H1 (cell line): Measurements from ENCODE around the gene ANP32B. TPM values are rescaled to one million over a fixed set of nuclear protein-coding genes. Genes with fewer than 3 reads are reported as not detected.

Experiments used
- ATF2 ChIP-seq: IDR thresholded peaks from 2 replicates; pipeline ENCODE4 v1.6.1; 2012; ENCODE audit warnings: low read length, inconsistent platforms
- BACH1 ChIP-seq: IDR thresholded peaks from 2 replicates; pipeline ENCODE4 v1.6.1; 2012; ENCODE audit warnings: low read length, improper control_type of control experiment
- CREB1 ChIP-seq: IDR thresholded peaks from 2 replicates; pipeline ENCODE4 v1.6.1; 2012; ENCODE audit warnings: inconsistent platforms
- CTBP2 ChIP-seq: IDR thresholded peaks from 2 replicates; pipeline ENCODE4 v1.7.0; 2011; ENCODE audit warnings: borderline replicate concordance, mild to moderate bottlenecking, moderate library complexity, mixed read lengths, low read length; ENCODE audit not compliant: insufficient read depth, insufficient read length
- HDAC6 ChIP-seq: IDR thresholded peaks from one replicate; pipeline ENCODE4 v1.7.1; 2012; ENCODE audit warnings: low read depth, mild to moderate bottlenecking, inconsistent platforms, low read length, moderate library complexity
- KDM5A ChIP-seq: fragments of 200-600 bp; IDR thresholded peaks from 2 replicates; pipeline ENCODE4 v1.7.1; 2012; ENCODE audit warnings: mild to moderate bottlenecking, low read length, inconsistent platforms, mixed read lengths
- MAFK ChIP-seq: IDR thresholded peaks from 2 replicates; pipeline ENCODE4 v1.6.1; 2012; ENCODE audit warnings: low read depth, mild to moderate bottlenecking, improper control_type of control experiment, low read length
- POLR2A ChIP-seq, 2 experiments: IDR thresholded peaks; 1 replicate in 1 of 2; 2 replicates in 1 of 2; pipeline ENCODE4 v1.6.1; 2011; ENCODE audit warnings: low read depth in 2 of 2, low read length in 2 of 2, mild to moderate bottlenecking in 2 of 2; ENCODE audit errors: control extremely low read depth in 1 of 2
- RXRA ChIP-seq: IDR thresholded peaks from 2 replicates; pipeline ENCODE4 v1.6.1; 2011; ENCODE audit warnings: low read depth, mild to moderate bottlenecking, low read length, moderate library complexity; ENCODE audit not compliant: insufficient read depth
- SIN3A ChIP-seq, 2 experiments: IDR thresholded peaks in 1 of 2; conservative IDR thresholded peaks in 1 of 2; 2 replicates each; pipeline ENCODE4 v1.6.1; 2011 to 2012; ENCODE audit warnings: low read length in 2 of 2, improper control_type of control experiment in 1 of 2, low read depth in 1 of 2, mild to moderate bottlenecking in 1 of 2
- USF2 ChIP-seq: IDR thresholded peaks from 2 replicates; pipeline ENCODE4 v1.6.1; 2011; ENCODE audit warnings: low read length, improper control_type of control experiment
- polyA plus RNA-seq, 7 experiments: library from polyadenylated mRNA; depleted of rRNA in 3 of 7; stranded (reverse) in 5 of 7; unstranded in 2 of 7; fragments of >200 nt in 5 of 7; fragments of 200-250 nt in 2 of 7; gene quantifications; 1 replicate in 5 of 7; 2 replicates in 1 of 7; 4 replicates in 1 of 7; pipeline versions ENCODE4 v1.2.1 to v1.2.3, GENCODE V29; 2011 to 2013; ENCODE audit warnings: missing spikeins in 2 of 7, mixed read lengths in 2 of 7
- total RNA-seq: library from RNA; stranded (reverse); fragmentation: NEBNext Ultra II Directional; extraction: Animal tissue kit (Norgen Biotek cat#: 25700); gene quantifications from 2 replicates; pipeline ENCODE4 v1.2.1, GENCODE V29; 2021

ANP32B gene
- total and polyA plus RNA-seq, 2 of the 8 experiments (the other 6 are each of a cell fraction or from before 2014, with no cell fraction given) = 7.6 to 88.1 TPM

DNA sequence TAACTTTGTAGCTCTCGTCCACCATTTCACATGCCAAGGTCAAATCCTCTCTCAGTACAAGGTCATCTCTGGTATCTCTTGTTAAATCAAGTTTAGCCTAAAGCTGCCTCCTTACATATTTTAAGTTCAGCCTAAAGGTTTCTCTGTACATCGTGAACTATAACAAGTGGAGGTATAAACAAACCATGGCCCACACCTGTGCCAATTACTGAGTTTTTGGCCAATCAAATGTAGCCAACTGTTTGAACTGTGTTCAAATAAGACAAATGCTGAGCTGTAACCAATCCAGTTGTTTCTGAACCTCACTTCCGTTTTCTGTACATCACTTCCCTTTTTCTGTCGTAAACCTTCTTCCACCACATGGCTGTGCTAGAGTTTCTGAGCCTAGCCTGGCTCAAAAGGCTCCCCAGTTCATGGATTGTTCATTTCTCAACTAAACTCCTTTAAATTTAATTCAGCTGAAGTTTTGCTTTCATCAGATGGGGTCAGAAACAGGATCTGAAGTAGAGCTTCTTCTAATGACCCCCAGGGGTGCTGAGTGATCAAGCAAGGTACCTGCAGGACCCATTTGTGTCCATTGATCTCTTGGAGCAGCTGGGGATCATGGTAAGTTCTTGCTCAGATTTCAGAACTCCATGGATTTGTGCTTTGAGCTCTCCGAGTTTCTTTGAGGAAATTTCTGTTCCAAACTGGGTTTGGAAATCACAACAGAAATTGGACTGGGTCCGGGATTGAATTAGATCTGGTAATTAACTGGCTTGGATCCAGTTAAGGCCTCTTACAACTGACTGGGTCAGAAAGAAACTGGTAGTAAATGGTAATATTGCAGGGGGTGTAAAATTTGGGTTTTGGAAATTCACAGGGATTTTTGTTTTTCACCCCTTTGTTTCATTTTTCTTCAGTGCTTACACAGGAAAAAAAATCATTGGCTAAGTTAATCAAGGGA is 62.4 kb downstream of the ANP32B start (continued):
- TF ChIP-seq MAFK (no peak), CTBP2 (no peak), CREB1 (no peak), ATF2 (no peak), POLR2A (IDR thresholded peaks at IDR 0.05; ENCODE audit: control extremely low read depth in 1 of 2, low read depth in 2 of 2, low read length in 2 of 2) (no peak), HDAC6 (no peak), KDM5A (no peak), SIN3A (conservative IDR thresholded peaks at IDR 0.05 in 1 of 2, IDR thresholded peaks at IDR 0.05 in 1 of 2; ENCODE audit: low read depth in 1 of 2, low read length in 2 of 2) (no peak), RXRA (no peak), USF2 (no peak), BACH1 (no peak)
- TF ChIP-seq, all 59 proteins: peak for 0
